IMR-90 (cell line): ENCODE data around the gene PIAS1. TPM values are rescaled to one million over a fixed set of nuclear protein-coding genes. Genes with fewer than 3 reads are reported as not detected.
A peak's percentile ranks its signal among the peaks of the same experiment; 100 is the strongest.

Experiments
- ATAC-seq: fragments of 200-7000 bp; cut with Tn5 transposase; 2 replicates; pipeline ENCODE4 v1.9.1; 2020; ENCODE audit warnings: low read depth, mild to moderate bottlenecking, moderate library complexity
- BruUV-seq: library from RNA; stranded (reverse); fragments of 400-500 nt; replicated peaks from 2 replicates; lab custom pipeline; 2021; lab: Mats Ljungman, UMichigan
- CTCF ChIA-PET: fragments of 300-600 bp; formaldehyde crosslinking; extraction: SDS; loops from one replicate; lab custom pipeline; 2021; ENCODE audit warnings: antibody characterized with exemption; lab: Yijun Ruan, JAX
- POLR2A ChIA-PET: fragments of 300-600 bp; sonication (Branson Sonifier 250); formaldehyde crosslinking; loops from one replicate; lab custom pipeline; 2022; ENCODE audit warnings: antibody characterized with exemption; ENCODE audit not compliant: unreplicated experiment; lab: Charles Lee
- DNase-seq: peaks from one replicate; pipeline ENCODE4 v3.0.0; 2013
- H2AFZ ChIP-seq: replicated peaks from 2 replicates; pipeline ENCODE3; 2013; ENCODE audit warnings: low read length, mild to moderate bottlenecking; ENCODE audit not compliant: poor library complexity
- H2AK5ac ChIP-seq: 2 replicates; pipeline ENCODE4 v1.6.1; 2013; ENCODE audit warnings: low read depth, low read length, inconsistent platforms
- H2AK9ac ChIP-seq: replicated peaks from 2 replicates; pipeline ENCODE3; 2013; ENCODE audit warnings: mild to moderate bottlenecking, low read depth, low read length, moderate library complexity; ENCODE audit not compliant: poor library complexity
- H2BK120ac ChIP-seq: 2 replicates; pipeline ENCODE4 v1.6.1; 2013; ENCODE audit warnings: low read depth, low read length, inconsistent platforms
- H2BK15ac ChIP-seq: 3 replicates; pipeline ENCODE4 v1.6.1; 2013; ENCODE audit warnings: low read depth, low read length, inconsistent platforms
- H2BK20ac ChIP-seq: 2 replicates; pipeline ENCODE4 v1.6.1; 2013; ENCODE audit warnings: low read depth, mild to moderate bottlenecking, inconsistent platforms, low read length, moderate library complexity
- H2BK5ac ChIP-seq: 2 replicates; pipeline ENCODE4 v1.6.1; 2013; ENCODE audit warnings: mild to moderate bottlenecking, low read depth, low read length, inconsistent platforms; ENCODE audit not compliant: poor library complexity, severe bottlenecking
- H3K14ac ChIP-seq: replicated peaks from 2 replicates; pipeline ENCODE4 v1.6.1; 2013; ENCODE audit warnings: low read depth, low read length, inconsistent platforms
- H3K18ac ChIP-seq: 2 replicates; pipeline ENCODE4 v1.6.1; 2013; ENCODE audit warnings: low read depth, low read length, control low read depth
- H3K23ac ChIP-seq: 2 replicates; pipeline ENCODE4 v1.6.1; 2013; ENCODE audit warnings: low read depth, low read length, inconsistent platforms
- H3K27ac ChIP-seq: 2 replicates; pipeline ENCODE4 v1.5.1; 2013; ENCODE audit warnings: mild to moderate bottlenecking, control low read depth, low read length; ENCODE audit not compliant: insufficient read depth
- H3K27me3 ChIP-seq: 2 replicates; pipeline ENCODE4 v1.6.1; 2013; ENCODE audit warnings: low read length; ENCODE audit not compliant: control insufficient read depth, insufficient read depth
- H3K36me3 ChIP-seq: 2 replicates; pipeline ENCODE4 v1.6.1; 2013; ENCODE audit warnings: low read length, mixed read lengths; ENCODE audit not compliant: control insufficient read depth, insufficient read depth
- H3K4ac ChIP-seq: 2 replicates; pipeline ENCODE4 v1.6.1; 2013; ENCODE audit warnings: low read depth, low read length, inconsistent platforms
- H3K4me1 ChIP-seq: 2 replicates; pipeline ENCODE4 v1.6.1; 2013; ENCODE audit warnings: low read length, mixed read lengths; ENCODE audit not compliant: control insufficient read depth, insufficient read depth
- H3K4me2 ChIP-seq: 2 replicates; pipeline ENCODE4 v1.6.1; 2013; ENCODE audit warnings: low read depth, mild to moderate bottlenecking, control low read depth, low read length, moderate library complexity
- H3K4me3 ChIP-seq: 2 replicates; pipeline ENCODE4 v1.5.1; 2013; ENCODE audit warnings: low read depth, mild to moderate bottlenecking, control low read depth, low read length, moderate library complexity; ENCODE audit not compliant: insufficient read depth
- H3K56ac ChIP-seq: 2 replicates; pipeline ENCODE4 v1.6.1; 2013; ENCODE audit warnings: low read length, inconsistent platforms; ENCODE audit not compliant: insufficient read depth; ENCODE audit errors: extremely low read depth
- H3K79me1 ChIP-seq, 2 experiments: 2 replicates each; pipeline ENCODE4 v1.6.1; 2013; ENCODE audit warnings: low read length in 2 of 2, inconsistent platforms in 1 of 2, low read depth in 1 of 2
- H3K9ac ChIP-seq: 2 replicates; pipeline ENCODE4 v1.6.1; 2013; ENCODE audit warnings: low read depth, low read length, control low read depth
- H3K9me1 ChIP-seq: 2 replicates; pipeline ENCODE4 v1.6.1; 2013; ENCODE audit warnings: low read length, inconsistent platforms; ENCODE audit not compliant: insufficient read depth
- H3K9me3 ChIP-seq: 2 replicates; pipeline ENCODE4 v1.6.1; 2013; ENCODE audit warnings: low read length; ENCODE audit not compliant: control insufficient read depth, insufficient read depth
- H4K20me1 ChIP-seq: 2 replicates; pipeline ENCODE4 v1.6.1; 2013; ENCODE audit warnings: low read length, inconsistent platforms; ENCODE audit not compliant: insufficient read depth
- H4K5ac ChIP-seq: 2 replicates; pipeline ENCODE4 v1.6.1; 2013; ENCODE audit warnings: mild to moderate bottlenecking, low read depth, low read length, control low read depth
- H4K8ac ChIP-seq, 2 experiments: 2 replicates each; pipeline ENCODE4 v1.6.1; 2013; ENCODE audit warnings: low read depth in 2 of 2, low read length in 2 of 2, control low read depth in 1 of 2, inconsistent platforms in 1 of 2
- H4K91ac ChIP-seq: 2 replicates; pipeline ENCODE4 v1.6.1; 2013; ENCODE audit warnings: low read depth, low read length, inconsistent platforms; ENCODE audit not compliant: insufficient read depth
- CEBPB ChIP-seq: IDR thresholded peaks from 2 replicates; pipeline ENCODE4 v1.6.1; 2012; ENCODE audit warnings: low read depth, low read length, improper control_type of control experiment
- ELK1 ChIP-seq: fragments of 150-350 bp; IDR thresholded peaks from 2 replicates; pipeline ENCODE4 v1.6.1; 2016; ENCODE audit warnings: low read depth, mild to moderate bottlenecking, low read length, moderate library complexity, borderline replicate concordance
- MAFK ChIP-seq: IDR thresholded peaks from 2 replicates; pipeline ENCODE4 v1.6.1; 2012; ENCODE audit warnings: low read depth, low read length, improper control_type of control experiment
- WGBS, 2 experiments: methylation state at CpG; one replicate each; pipeline versions ENCODE4 v1.1.5 to v1.1.7; 2013; ENCODE audit warnings: missing lambda C conversion rate in 2 of 2; ENCODE audit not compliant: insufficient read length in 1 of 2; ENCODE audit errors: extremely low coverage in 2 of 2; 5-methylcytosine and 5-hydroxymethylcytosine counted together
- dilution Hi-C: fragments of 300-500 bp; cut with HindIII; formaldehyde crosslinking; loops from one replicate; pipeline ENCODE4 v1.14.3; 2018; ENCODE audit warnings: low sequenced_read_pairs; ENCODE audit not compliant: unreplicated experiment
- in situ Hi-C: fragments of 300-500 bp; cut with MboI; formaldehyde crosslinking; loops from 3 replicates; pipeline ENCODE4 v1.14.3; 2019; ENCODE audit warnings: low sequenced_read_pairs, inconsistent platforms, mixed read lengths
- intact Hi-C: fragments of 100-400 bp; cut with micrococcal nuclease; formaldehyde crosslinking; loops from 2 replicates; pipeline ENCODE4 v1.10.0; 2022
- polyA plus RNA-seq, 3 experiments: library from polyadenylated mRNA; depleted of rRNA; stranded (reverse); fragments of >200 nt; gene quantifications; 2 replicates each; pipeline ENCODE4 v1.2.3, GENCODE V29; 2012; ENCODE audit warnings: low replicate concordance in 1 of 3
- total RNA-seq: library from RNA; depleted of rRNA; stranded (reverse); fragments of >200 nt; gene quantifications from 2 replicates; pipeline ENCODE4 v1.2.3, GENCODE V29; 2012

The PIAS1 gene
- total and polyA plus RNA-seq, 2 of the 4 experiments (the other 2 are of a cell fraction) = 20.0 to 63.6 TPM

DNA sequence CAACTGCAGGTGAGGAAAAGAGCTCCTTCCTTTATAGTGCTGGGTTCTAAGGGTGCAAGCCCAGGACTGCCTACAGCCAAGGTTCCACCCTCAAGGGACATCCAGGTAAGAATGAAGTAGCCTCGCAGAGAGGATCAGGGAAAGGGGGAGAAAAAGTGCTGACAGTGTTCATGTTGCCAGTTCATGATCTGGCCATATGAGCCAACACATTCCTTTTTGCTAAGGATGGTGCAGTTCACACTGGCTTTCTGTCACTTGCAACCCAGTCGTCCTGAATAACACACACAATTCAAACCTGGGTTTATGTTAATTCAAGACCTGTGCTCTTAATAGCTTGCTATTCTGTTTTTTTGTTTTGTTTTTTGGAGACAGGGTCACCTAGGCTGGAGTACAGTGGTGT lies 166.4 kb downstream of the PIAS1 start:
- ChIA-PET POLR2A (no interaction called here), CTCF (no interaction called here)
- no peaks in the 10 kb centered on the region for H3K27me3 ChIP-seq
- no peaks in the 10 kb centered on the region for H3K4me1 ChIP-seq
- no peak overlapping the region for H2BK120ac ChIP-seq
- H2AFZ ChIP-seq = no peak overlapping the region
- ATAC-seq (no peak), DNase-seq (no peak)
- H3K36me3 ChIP-seq = no peaks in the 10 kb centered on the region; the same call in 1 of the 2 replicates
- no peak overlapping the region for H3K23ac ChIP-seq
- no peak overlapping the region for H2BK20ac ChIP-seq
- intact Hi-C loops (no loop called here), dilution Hi-C loops (no loop called here), in situ Hi-C loops (no loop called here)
- H3K27ac ChIP-seq = no peak overlapping the region
- H4K5ac ChIP-seq = no peak overlapping the region
- H3K18ac ChIP-seq = no peak overlapping the region
- no peak overlapping the region for H3K4ac ChIP-seq
- H3K9me1 ChIP-seq = peaks cover 19% of the 10 kb centered on the region; the same call in 1 of the 2 replicates
- H4K91ac ChIP-seq = no peak overlapping the region
- no peak overlapping the region for H2BK5ac ChIP-seq
- no peak overlapping the region for H4K8ac ChIP-seq
- no peak overlapping the region for H3K4me2 ChIP-seq
- no peak overlapping the region for H2BK15ac ChIP-seq
- H3K14ac ChIP-seq = no peak overlapping the region
- H3K9me3 ChIP-seq = no peaks in the 10 kb centered on the region
- H3K9ac ChIP-seq = no peak overlapping the region
- peaks cover 46 to 66% of the 10 kb centered on the region in 2 experiments for H3K79me1 ChIP-seq
- no peak overlapping the region for H2AK5ac ChIP-seq
- WGBS, 2 experiments = no CpG with 5 or more reads among the region's 2 CpGs
- BruUV-seq = no TSS peak
- no peak overlapping the region for H3K4me3 ChIP-seq
- TF ChIP-seq ELK1 = no peak
- 0 out of 2 replicates have a peak, but pooled peaks have one; percentile 7 for TF ChIP-seq MAFK
- no peak for TF ChIP-seq CEBPB
- peak overlapping the region; percentile 63 for H2AK9ac ChIP-seq
- no peak overlapping the region for H3K56ac ChIP-seq
- H4K20me1 ChIP-seq = peaks cover 20% of the 10 kb centered on the region
